Hippocampal formation (tissue), 2 donors: ENCODE data around the gene CTDSPL.

ENCODE experiments used
- DNase-seq, 2 donors: peaks; one replicate each; lab custom pipeline; 2025; lab: John Stamatoyannopoulos, UW

Gene CTDSPL

GRCh38 chr3:37853691-37854413, 7.8 kb upstream of the CTDSPL start:
- DNase-seq = no peak

- peak; percentile 71 to 75 for DNase-seq
These were observed 6.2 kb upstream of the CTDSPL start for GRCh38 chr3:37855363-37855970.

- no peak for DNase-seq
These were observed 5.3 kb upstream of the CTDSPL start for GRCh38 chr3:37856381-37856780.

- no peak for DNase-seq
These were observed 2.9 kb upstream of the CTDSPL start for GRCh38 chr3:37858742-37859141.

- DNase-seq = no peak
These were observed 2.3 kb upstream of the CTDSPL start for GRCh38 chr3:37859354-37859753.

GRCh38 chr3:37859908-37860199, 1.8 kb upstream of the CTDSPL start:
- DNase-seq = no peak

- DNase-seq = peak in 1 of 2 donors; percentile 22
These were observed 681 bp downstream of the CTDSPL start for GRCh38 chr3:37862219-37862902.

GRCh38 chr3:37862903-37863815, 1.5 kb downstream of the CTDSPL start:
- peak; percentile 40 to 47 for DNase-seq

GRCh38 chr3:37863949-37864822, 2.5 kb downstream of the CTDSPL start:
- DNase-seq = no peak

GRCh38 chr3:37864904-37865303, 3.2 kb downstream of the CTDSPL start:
- DNase-seq = no peak

- no peak for DNase-seq
These were observed 5.5 kb downstream of the CTDSPL start for GRCh38 chr3:37867144-37867543.

GRCh38 chr3:37871858-37872257, 10.2 kb downstream of the CTDSPL start:
- DNase-seq = no peak

- no peak for DNase-seq
These were observed 10.9 kb downstream of the CTDSPL start for GRCh38 chr3:37872413-37873160.

GRCh38 chr3:37876279-37876678, 14.6 kb downstream of the CTDSPL start:
- DNase-seq = no peak

- no peak for DNase-seq
These were observed 21.0 kb downstream of the CTDSPL start for GRCh38 chr3:37882711-37883110.

GRCh38 chr3:37885814-37886213, 24.1 kb downstream of the CTDSPL start:
- DNase-seq = no peak

GRCh38 chr3:37886395-37886794, 24.7 kb downstream of the CTDSPL start:
- no peak for DNase-seq

- no peak for DNase-seq
These were observed 25.4 kb downstream of the CTDSPL start for GRCh38 chr3:37887062-37887461.

- no peak for DNase-seq
These were observed 26.1 kb downstream of the CTDSPL start for GRCh38 chr3:37887824-37888223.

GRCh38 chr3:37888421-37888820, 26.7 kb downstream of the CTDSPL start:
- DNase-seq = no peak

- no peak for DNase-seq
These were observed 28.8 kb downstream of the CTDSPL start for GRCh38 chr3:37890522-37890921.
